Stimulated activated CD4-positive, alpha-beta T cell treated with anti-CD3 and anti-CD28 coated beads, Interleukin-1b, Interleukin-23, amount 100 ng/mL, for 24 hours (primary cell): ENCODE data around the gene MTHFD1L.
A peak's percentile ranks its signal among the peaks of the same experiment; 100 is the strongest.
"Not testable (repeated sequence)": the region's sequence is repeated elsewhere in the genome, so short reads cannot be mapped to it uniquely, and the experiment has no call there.

Source experiments
- DNase-seq, 4 experiments: peaks; one replicate each; pipeline ENCODE4 v3.0.0-alpha.2; 2020; ENCODE audit warnings: low read depth in 4 of 4, low spot score in 1 of 4

MTHFD1L gene

DNA sequence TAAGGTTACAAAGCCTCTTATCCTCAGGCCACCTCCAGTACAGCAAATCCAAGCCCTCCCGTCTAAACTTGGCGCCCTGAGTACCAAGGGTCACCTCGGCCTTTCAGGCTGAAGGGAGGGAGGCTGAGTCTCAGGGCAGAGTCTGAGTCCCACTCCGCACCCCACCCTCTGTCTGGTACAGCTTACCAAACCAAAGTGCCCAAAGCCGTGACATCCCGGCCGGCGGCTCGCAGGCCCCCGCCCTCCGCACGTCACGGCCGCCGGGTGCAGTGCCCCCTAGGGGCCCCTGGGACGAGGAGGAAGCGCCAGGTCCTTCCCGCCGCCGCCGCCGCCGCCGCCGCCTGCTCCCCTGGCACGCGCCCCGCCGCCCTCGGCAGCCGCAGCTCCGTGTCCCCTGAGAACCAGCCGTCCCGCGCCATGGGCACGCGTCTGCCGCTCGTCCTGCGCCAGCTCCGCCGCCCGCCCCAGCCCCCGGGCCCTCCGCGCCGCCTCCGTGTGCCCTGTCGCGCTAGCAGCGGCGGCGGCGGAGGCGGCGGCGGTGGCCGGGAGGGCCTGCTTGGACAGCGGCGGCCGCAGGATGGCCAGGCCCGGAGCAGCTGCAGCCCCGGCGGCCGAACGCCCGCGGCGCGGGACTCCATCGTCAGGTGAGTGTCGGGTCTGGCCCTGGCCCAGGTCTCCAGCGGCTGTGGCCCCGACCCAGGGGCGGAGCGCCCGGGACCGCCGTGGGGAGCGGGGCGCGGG lies at the start of gene MTHFD1L:
Gene MTHFD1L (plus strand): TSS at position 297 of the 741 bp plus-strand sequence. CDS start 121 bp downstream, at position 418.
- peak; percentile 44 to 72 (median 59) for DNase-seq

- DNase-seq: not testable (repeated sequence)
Observed at GRCh38 chr6:150816554-150816953, 48.9 kb upstream of the MTHFD1L start.

DNA sequence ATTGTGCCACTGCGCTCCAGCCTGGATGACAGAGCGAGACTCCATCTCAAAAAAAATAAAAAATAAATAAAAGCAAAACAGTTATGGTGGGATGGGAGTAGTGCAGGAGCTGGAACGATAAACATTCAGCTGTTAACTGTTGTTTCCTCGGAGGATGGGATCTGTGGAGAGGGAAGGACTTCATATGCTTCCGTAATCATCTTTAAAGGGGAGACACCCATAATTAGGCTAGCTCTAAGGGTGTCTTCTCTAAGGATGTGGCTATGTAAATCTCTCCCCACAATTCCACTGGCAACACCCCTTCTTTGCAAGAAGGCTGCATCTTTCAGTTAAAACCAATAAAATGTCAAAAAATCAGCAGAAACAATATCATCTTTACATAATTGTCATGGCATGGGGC lies 42.6 kb upstream of the MTHFD1L start:
- no peak for DNase-seq

- no peak for DNase-seq
Observed at GRCh38 chr6:150826788-150827187, 38.7 kb upstream of the MTHFD1L start.

GRCh38 chr6:150828107-150828506 lies 37.4 kb upstream of the MTHFD1L start:
- not testable (repeated sequence) for DNase-seq

GRCh38 chr6:150830439-150831165 lies 34.9 kb upstream of the MTHFD1L start:
- DNase-seq: no peak

DNA sequence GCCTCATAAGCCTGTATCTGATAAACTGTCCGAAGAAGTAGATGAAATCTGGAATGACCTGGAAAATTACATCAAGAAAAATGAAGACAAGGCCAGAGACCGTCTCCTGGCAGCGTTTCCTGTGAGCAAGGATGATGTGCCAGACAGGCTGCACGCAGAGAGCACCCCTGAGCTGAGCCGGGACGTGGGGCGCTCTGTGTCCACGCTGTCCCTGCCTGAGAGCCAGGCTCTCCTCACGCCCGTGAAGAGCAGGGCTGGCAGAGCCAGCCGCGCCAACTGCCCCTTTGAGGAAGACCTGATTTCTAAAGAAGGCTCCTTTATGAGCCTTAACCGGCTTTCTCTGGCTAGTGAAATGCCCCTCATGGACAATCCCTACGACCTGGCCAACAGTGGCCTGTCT lies 33.9 kb upstream of the MTHFD1L start:
- no peak for DNase-seq

DNA sequence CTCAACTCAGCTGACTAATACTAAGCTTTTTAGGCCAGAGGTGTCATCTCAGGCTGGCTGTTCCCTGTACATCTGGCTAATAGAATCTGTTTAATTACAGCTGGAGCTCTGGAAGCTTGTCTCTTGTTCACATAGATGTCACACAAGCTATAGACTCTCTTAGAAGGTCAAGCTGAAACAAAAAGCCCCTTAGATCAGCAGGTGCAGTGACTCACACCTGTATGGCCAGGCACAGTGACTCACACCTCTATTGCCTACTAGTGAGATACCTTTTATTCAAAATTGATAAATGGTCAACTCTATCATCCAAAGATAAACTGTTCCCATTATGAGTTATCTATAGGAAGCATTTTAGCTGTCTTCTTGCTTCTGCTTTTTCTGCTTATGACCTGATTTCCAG lies 29.9 kb upstream of the MTHFD1L start:
- no peak for DNase-seq

DNA sequence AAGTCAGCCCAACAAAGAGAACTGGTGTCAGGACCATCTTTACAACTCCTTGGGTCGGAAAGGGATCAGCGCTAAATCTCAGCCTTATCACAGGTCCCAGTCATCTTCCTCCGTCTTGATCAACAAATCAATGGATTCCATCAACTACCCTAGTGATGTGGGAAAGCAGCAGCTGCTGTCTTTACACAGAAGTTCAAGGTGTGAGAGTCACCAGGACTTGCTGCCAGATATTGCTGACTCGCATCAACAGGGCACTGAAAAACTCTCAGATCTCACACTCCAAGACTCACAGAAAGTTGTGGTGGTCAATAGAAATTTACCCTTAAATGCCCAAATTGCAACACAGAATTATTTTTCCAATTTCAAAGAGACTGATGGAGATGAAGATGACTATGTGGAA lies 25.3 kb upstream of the MTHFD1L start:
- no peak for DNase-seq

DNA sequence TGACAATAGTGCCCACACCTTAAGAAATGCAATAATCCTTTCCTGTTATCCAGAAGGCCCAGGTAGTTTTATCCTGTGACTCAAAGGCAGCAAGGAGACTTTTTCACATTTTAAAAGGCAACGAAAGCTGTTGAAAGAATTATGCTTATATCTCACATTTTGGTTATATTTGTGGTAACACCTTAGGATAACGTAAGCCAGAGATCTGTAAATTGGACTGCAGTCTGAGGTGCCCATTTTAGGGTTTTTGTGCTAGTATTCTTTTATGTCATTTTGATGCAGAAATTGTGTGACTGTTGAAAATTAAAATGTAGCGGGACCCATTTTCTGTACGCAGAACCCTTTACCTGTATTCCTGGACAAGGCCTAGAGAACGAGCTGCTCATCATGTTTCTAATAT lies 24.3 kb upstream of the MTHFD1L start:
- DNase-seq: no peak

DNA sequence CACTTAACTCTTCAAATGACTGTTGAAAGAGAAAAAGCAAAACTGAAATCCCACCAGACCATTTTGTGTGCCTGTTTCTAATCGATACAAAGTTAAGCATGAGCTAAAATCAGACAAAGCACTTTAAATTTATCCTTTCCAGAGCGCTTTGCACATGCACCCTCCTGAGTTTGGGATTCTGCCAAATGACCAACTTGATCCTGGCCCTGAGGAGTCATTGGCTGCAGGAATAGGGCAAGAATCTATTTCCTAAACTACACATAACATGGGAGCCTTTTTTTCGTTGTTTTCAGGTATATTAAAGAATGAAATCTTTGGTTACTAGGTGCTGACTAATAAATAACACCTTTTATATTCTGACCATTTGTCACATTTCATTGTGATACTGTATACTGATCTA lies 23.8 kb upstream of the MTHFD1L start:
- DNase-seq: no peak

DNA sequence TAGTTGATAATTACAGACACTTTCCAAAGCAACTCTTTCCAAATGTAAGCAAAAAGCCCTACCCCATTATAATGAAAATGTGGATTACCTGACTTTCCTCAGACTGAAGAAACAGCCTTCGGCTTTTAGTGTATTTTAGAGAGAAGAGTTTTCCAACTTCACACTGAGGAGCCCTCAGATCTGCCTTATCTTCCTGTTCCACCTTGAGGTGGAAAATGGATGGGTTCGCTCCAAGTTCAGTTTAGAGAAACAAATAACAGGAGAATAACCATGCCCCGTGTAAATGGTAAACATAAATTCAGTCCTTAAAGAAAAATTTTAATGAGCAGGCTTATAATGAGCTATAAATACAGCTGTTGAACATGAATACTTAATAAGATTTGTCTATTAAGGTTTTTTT lies 21.1 kb upstream of the MTHFD1L start:
- no peak for DNase-seq

GRCh38 chr6:150846641-150847040 lies 18.9 kb upstream of the MTHFD1L start:
- no peak for DNase-seq

DNA sequence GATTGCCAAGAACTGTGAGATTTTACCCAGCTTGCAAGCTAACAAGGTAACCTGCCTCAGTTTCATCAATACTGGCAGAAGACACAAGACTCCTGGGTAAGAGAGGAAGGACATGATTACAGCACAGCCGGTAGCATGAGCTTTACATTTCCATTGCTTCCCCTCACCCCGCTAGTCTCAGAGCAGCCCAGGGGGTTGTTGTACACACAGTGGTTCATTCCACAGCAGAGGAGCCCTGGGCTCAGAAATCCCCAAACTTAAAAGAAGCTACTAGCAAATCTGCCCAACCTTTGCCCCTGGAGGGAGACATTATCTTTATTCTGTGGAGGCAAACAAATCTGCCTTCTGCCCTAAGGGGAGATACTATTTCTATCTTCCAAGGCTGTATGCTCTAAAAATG lies 17.1 kb upstream of the MTHFD1L start:
- DNase-seq: no peak

DNA sequence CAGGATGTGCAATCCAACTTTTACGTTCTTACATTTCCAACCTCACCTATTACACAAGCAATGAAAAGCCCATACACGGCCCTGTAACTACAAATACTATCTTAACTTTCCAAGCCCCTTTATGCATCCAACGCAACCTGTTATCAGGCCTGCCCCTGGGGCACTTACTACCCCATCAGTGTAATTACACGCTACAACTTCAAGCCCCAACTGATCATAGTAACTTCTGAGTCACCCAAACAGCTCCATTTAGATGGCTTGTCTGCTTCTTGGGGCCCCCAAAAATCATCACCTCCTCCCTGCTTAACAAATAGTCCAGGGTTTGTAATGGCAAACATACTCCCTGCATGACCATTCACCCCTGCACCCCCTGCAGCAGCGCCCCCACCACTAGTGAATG lies 11.1 kb upstream of the MTHFD1L start:
- DNase-seq: not testable (repeated sequence)

GRCh38 chr6:150855171-150855570 lies 10.3 kb upstream of the MTHFD1L start:
- not testable (repeated sequence) for DNase-seq

DNA sequence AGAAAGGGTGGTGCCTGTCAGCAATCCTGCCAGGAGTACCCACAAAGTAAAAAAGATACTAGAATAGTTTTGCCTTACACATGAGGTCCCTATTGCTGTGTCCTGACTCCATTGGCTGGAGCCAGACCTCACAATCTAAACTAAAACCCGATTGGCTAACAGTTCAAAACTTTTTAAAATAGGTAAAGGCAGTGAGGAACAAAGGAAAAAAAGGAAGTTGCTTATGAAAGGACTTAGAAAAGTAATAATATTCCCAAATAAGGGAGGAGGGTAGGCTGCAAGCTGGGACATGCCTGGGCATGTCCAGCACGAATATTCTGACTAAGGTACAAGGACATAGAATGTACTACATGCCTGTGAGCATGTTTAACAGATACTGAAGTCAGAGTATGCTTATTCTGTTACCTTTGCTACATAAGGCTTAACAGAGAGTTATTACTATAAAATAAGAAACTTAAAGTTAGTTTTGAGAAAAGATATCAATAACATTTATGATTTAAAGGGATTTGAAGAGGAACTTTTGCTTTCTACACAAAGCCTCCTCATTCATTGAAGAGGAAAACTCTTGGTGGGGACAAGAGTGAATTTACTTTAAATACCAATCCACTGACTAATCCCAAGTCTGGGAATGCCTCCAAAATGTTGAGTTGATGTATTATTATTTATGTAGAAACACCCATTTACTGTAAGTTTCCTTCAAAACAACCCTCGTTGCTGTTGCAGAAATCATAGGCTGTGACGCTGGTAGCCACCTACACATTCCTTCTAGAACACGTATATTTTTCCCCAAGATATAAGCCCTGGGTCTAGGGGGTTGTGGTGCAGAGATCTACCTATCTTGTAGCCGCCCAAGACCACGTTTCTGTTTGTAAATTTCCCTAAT lies 8.2 kb upstream of the MTHFD1L start:
- no peak for DNase-seq

GRCh38 chr6:150857945-150858308 lies 7.6 kb upstream of the MTHFD1L start:
- no peak for DNase-seq

DNA sequence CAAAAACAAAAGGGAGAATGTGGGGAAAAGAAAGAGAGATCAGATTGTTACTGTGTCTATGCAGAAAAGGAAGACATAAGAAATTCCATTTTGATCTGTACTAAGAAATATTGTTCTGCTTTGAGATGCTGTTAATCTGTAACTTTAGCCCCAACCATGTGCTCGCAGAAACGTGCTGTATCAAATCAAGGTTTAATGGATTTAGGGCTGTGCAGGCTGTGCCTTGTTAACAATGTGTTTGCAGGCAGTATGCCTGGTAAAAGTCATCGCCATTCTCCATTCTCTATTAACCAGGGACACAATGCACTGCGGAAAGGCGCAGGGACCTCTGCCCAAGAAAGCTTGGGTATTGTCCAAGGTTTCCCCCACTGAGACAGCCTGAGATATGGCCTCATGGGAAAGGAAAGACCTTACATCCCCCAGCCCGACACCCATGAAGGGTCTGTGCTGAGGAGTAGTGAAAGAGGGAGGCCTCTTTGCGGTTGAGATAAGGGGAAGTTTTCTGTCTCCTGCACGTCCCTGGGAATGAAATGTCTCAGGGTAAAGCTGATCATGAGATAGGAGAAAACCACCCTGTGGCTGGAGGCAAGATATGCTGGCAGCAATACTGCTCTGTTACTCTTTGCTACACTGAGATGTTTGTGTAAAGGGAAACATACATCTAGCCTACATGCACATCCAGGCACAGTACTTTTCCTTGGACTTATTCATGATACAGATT lies 3.9 kb upstream of the MTHFD1L start:
- not testable (repeated sequence) for DNase-seq

- no peak for DNase-seq
Observed at GRCh38 chr6:150863213-150863928, 2.1 kb upstream of the MTHFD1L start.
